Smooth muscle cell (in vitro differentiated cells): Measurements from ENCODE around the gene IZUMO1R. TPM values are rescaled to one million over a fixed set of nuclear protein-coding genes. Genes with fewer than 3 reads are reported as not detected.

Experiments used
- DNase-seq: peaks from one replicate; lab custom pipeline; 2025; ENCODE audit not compliant: unreplicated experiment; lab: John Stamatoyannopoulos, UW
- H2AFZ ChIP-seq: fragments of 200-600 bp; sonication (generic); 2 replicates; pipeline ENCODE4 v1.6.0; 2016; ENCODE audit warnings: antibody characterized with exemption, low read depth, mild to moderate bottlenecking
- H3F3A ChIP-seq: fragments of 200-600 bp; sonication (generic); 2 replicates; pipeline ENCODE4 v1.6.0; 2017; ENCODE audit warnings: antibody characterized with exemption, low read depth
- H3K27ac ChIP-seq: fragments of 200-600 bp; sonication (generic); 2 replicates; pipeline ENCODE4 v1.5.1; 2016; ENCODE audit warnings: low read depth, mild to moderate bottlenecking
- H3K27me3 ChIP-seq: fragments of 200-600 bp; sonication (generic); 2 replicates; pipeline ENCODE4 v1.6.1; 2016; ENCODE audit warnings: low read depth, mild to moderate bottlenecking
- H3K36me3 ChIP-seq: fragments of 200-600 bp; sonication (generic); 2 replicates; pipeline ENCODE4 v1.5.1; 2016; ENCODE audit warnings: low read depth
- H3K4me1 ChIP-seq: fragments of 200-600 bp; sonication (generic); 2 replicates; pipeline ENCODE4 v1.5.1; 2016; ENCODE audit warnings: low read depth
- H3K4me2 ChIP-seq: fragments of 200-600 bp; sonication (generic); 2 replicates; pipeline ENCODE4 v1.6.0; 2016; ENCODE audit warnings: mild to moderate bottlenecking
- H3K4me3 ChIP-seq: fragments of 200-600 bp; sonication (generic); 2 replicates; pipeline ENCODE4 v1.5.1; 2016; ENCODE audit warnings: mild to moderate bottlenecking
- H3K79me2 ChIP-seq: fragments of 200-600 bp; sonication (generic); 2 replicates; pipeline ENCODE4 v1.6.0; 2016; ENCODE audit warnings: low read depth, mild to moderate bottlenecking
- H3K9ac ChIP-seq: fragments of 200-600 bp; sonication (generic); 2 replicates; pipeline ENCODE4 v1.6.0; 2016; ENCODE audit warnings: low read depth
- H3K9me3 ChIP-seq: fragments of 200-600 bp; sonication (generic); replicated peaks from 2 replicates; pipeline ENCODE4 v1.5.1; 2016; ENCODE audit warnings: low read depth
- H4K20me1 ChIP-seq: fragments of 200-600 bp; sonication (generic); 2 replicates; pipeline ENCODE4 v1.6.0; 2016; ENCODE audit warnings: low read depth
- WGBS: methylation state at CpG from one replicate; pipeline ENCODE4 v1.1.7; 2016; ENCODE audit warnings: low lambda C conversion rate; 5-methylcytosine and 5-hydroxymethylcytosine counted together
- polyA plus RNA-seq: library from polyadenylated mRNA; unstranded; fragments of >200 nt; fragmentation: Nextera tagmentation; extraction: Ambion mirVana; gene quantifications from 2 replicates; pipeline ENCODE4 v1.2.1, GENCODE V29; 2016
- total RNA-seq: library from RNA; depleted of rRNA; stranded (reverse); fragments of >200 nt; gene quantifications from 2 replicates; pipeline ENCODE4 v1.2.3, GENCODE V29; 2014
- TF ChIP-seq, protein P1 (sequence below): fragments of 200-600 bp; sonication (generic); IDR thresholded peaks from 2 replicates; pipeline ENCODE4 v1.5.1; 2017; ENCODE audit warnings: borderline replicate concordance, mild to moderate bottlenecking, antibody characterized with exemption; ENCODE audit not compliant: insufficient read depth, poor library complexity, severe bottlenecking

Gene IZUMO1R
- total and polyA plus RNA-seq, 2 experiments from 2014 or later: not detected

DNA sequence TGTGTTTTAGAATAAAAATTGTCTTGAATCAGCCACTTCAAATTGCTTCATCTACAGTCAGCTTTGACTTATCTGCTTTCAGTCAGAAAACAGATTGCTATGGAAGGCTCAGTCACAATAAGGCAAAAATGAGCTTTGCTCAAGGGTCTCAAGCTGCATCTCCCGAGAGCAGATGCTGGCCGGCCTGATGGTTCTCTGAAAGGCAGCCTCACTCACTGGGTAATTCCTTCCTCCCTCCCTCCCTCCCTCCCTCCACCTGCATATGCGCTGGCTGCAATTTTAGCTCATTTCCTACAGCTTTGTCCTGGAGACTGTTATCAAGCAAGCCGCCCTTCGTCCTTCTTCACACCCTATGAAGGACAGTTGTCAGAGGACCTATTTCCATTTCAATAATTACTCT lies 1.6 kb upstream of the IZUMO1R start:
- Histone ChIP-seq H3F3A (no peaks in the 10 kb centered on the region), H4K20me1 (no peaks in the 10 kb centered on the region)

DNA sequence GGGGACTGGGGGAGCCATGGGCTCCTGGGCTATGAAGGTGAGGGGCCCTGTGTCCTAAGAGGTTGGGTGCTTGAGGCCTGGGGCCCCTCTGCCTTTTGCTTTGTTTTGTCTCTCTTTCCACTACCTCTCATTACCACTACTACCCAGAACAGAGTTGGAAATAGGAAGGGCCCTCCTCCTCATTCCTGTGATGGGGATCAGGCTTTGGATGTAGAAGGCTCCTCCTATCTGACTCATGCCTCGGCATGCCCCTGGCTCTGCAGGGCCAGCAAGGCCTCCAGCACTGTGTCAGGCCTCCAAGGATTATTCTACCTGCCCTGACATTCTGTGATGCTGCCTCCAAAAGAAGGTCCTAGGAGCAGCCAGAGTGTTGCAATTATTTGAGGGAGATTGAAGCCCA lies 766 bp downstream of the IZUMO1R start:
- TF ChIP-seq, protein P1, sequence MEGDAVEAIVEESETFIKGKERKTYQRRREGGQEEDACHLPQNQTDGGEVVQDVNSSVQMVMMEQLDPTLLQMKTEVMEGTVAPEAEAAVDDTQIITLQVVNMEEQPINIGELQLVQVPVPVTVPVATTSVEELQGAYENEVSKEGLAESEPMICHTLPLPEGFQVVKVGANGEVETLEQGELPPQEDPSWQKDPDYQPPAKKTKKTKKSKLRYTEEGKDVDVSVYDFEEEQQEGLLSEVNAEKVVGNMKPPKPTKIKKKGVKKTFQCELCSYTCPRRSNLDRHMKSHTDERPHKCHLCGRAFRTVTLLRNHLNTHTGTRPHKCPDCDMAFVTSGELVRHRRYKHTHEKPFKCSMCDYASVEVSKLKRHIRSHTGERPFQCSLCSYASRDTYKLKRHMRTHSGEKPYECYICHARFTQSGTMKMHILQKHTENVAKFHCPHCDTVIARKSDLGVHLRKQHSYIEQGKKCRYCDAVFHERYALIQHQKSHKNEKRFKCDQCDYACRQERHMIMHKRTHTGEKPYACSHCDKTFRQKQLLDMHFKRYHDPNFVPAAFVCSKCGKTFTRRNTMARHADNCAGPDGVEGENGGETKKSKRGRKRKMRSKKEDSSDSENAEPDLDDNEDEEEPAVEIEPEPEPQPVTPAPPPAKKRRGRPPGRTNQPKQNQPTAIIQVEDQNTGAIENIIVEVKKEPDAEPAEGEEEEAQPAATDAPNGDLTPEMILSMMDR: no peak
- Histone ChIP-seq H3K36me3 (no peaks in the 10 kb centered on the region), H3K27ac (no peak overlapping the region), H3K27me3 (no peaks in the 10 kb centered on the region), H3K4me3 (no peak overlapping the region), H2AFZ (peak overlapping the region; percentile 30), H3K9ac (no peak overlapping the region), H3K79me2 (no peaks in the 10 kb centered on the region), H3K4me2 (no peak overlapping the region), H3K4me1 (no peaks in the 10 kb centered on the region), H3K9me3 (no peaks in the 10 kb centered on the region), H4K20me1 (no peaks in the 10 kb centered on the region), H3F3A (no peaks in the 10 kb centered on the region)
- DNase-seq: no peak
- WGBS: 29% methylated on average over 1 of the region's 1 CpG

More for the DNA sequence above, 1.6 kb upstream of the IZUMO1R start:
- no peaks in the 10 kb centered on the region for H3K4me1 ChIP-seq
- no peak overlapping the region for H3K27ac ChIP-seq
- no peak overlapping the region for H2AFZ ChIP-seq
- no peak overlapping the region for H3K4me3 ChIP-seq
- H3K27me3 ChIP-seq: no peaks in the 10 kb centered on the region
- H3K9me3 ChIP-seq: no peaks in the 10 kb centered on the region
- H3K79me2 ChIP-seq: no peaks in the 10 kb centered on the region
- 43% methylated on average over 4 of the region's 5 CpGs for WGBS
- H3K4me2 ChIP-seq: no peak overlapping the region
- TF ChIP-seq, protein P1: no peak
- DNase-seq: no peak
- H3K9ac ChIP-seq: no peak overlapping the region
- H3K36me3 ChIP-seq: no peaks in the 10 kb centered on the region

DNA sequence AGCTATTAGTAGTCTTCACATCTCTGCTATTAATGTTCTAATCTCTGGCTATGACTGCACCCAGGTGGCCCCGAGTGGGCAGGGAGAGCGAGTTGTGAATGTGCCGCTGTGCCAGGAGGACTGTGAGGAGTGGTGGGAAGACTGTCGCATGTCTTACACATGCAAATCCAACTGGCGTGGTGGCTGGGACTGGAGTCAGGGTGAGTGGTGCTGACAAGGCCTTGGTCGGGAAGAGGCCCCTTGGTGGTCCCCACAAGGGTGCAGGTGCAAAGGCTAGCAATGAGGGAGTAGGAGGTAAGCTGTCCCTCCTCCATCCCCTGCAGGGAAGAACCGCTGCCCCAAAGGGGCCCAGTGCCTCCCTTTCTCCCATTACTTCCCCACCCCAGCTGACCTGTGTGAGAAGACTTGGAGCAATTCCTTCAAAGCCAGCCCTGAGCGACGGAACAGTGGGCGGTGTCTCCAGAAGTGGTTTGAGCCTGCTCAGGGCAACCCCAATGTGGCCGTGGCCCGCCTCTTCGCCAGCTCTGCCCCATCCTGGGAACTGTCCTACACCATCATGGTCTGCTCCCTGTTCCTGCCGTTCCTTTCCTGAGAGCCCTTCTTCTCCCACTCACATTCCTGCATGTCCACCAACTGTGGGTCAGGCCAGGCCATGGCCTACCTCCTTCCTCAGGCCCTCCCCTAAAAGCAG lies 2.9 kb downstream of the IZUMO1R start:
- H3K79me2 ChIP-seq: no peaks in the 10 kb centered on the region
- H3K4me2 ChIP-seq: no peak overlapping the region
- no peaks in the 10 kb centered on the region for H4K20me1 ChIP-seq
- H3K27ac ChIP-seq: no peak overlapping the region
- no peaks in the 10 kb centered on the region for H3K4me1 ChIP-seq
- WGBS: 95% methylated on average over 14 of the region's 14 CpGs
- H3K36me3 ChIP-seq: no peaks in the 10 kb centered on the region
- no peak overlapping the region for H3K4me3 ChIP-seq
- H2AFZ ChIP-seq: no peak overlapping the region
- DNase-seq: no peak
- TF ChIP-seq, protein P1: no peak
- H3F3A ChIP-seq: no peaks in the 10 kb centered on the region
- H3K27me3 ChIP-seq: no peaks in the 10 kb centered on the region
- no peak overlapping the region for H3K9ac ChIP-seq
- no peaks in the 10 kb centered on the region for H3K9me3 ChIP-seq

DNA sequence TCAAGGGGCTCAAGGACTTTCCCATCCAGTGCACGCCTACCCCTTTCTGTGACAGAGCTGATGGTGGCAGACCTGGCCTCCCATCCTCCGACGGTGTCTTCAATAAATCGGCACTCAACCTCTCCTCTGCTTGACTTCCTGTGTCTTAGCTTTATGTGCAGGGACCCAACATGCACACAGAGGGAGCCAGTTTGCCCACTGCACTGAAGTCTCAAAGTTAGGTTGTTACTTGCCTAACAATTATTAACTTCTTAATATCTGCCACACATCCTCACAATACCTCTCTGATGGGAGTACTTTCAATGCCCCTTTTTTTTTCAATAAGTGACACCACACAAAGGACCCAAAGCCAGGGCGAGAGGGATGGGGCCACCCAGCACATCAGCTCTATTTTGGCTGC lies 3.6 kb downstream of the IZUMO1R start:
- Histone ChIP-seq H4K20me1 (no peaks in the 10 kb centered on the region), H2AFZ (no peak overlapping the region), H3K27me3 (no peaks in the 10 kb centered on the region), H3K4me3 (no peak overlapping the region), H3F3A (no peaks in the 10 kb centered on the region), H3K36me3 (no peaks in the 10 kb centered on the region), H3K4me1 (no peaks in the 10 kb centered on the region), H3K9ac (no peak overlapping the region), H3K79me2 (no peaks in the 10 kb centered on the region), H3K9me3 (no peaks in the 10 kb centered on the region), H3K4me2 (no peak overlapping the region), H3K27ac (no peak overlapping the region)
- TF ChIP-seq, protein P1: no peak
- WGBS: 82% methylated on average over 5 of the region's 5 CpGs
- DNase-seq: no peak
